Activated CD4-positive, CD25-positive, alpha-beta regulatory T cell treated with anti-CD3 and anti-CD28 coated beads, Interleukin-2, amount 50 U/mL, for 16 hours (primary cell): ENCODE measurements around the gene OR52E4.

ENCODE experiments used
- DNase-seq: peaks from one replicate; pipeline ENCODE4 v3.0.0-alpha.2; 2020; ENCODE audit warnings: low read depth, low spot score

Gene OR52E4

GRCh38 chr11:5880329-5880728 lies at the start of gene OR52E4:
Gene OR52E4 (plus strand): TSS chr11:5880629. CDS start chr11:5884293, 3,664 bp downstream.
- DNase-seq = no peak

GRCh38 chr11:5831196-5831829 lies 49.1 kb upstream of the OR52E4 start:
- DNase-seq = no peak

GRCh38 chr11:5833446-5833845 lies 47.0 kb upstream of the OR52E4 start:
- DNase-seq = no peak

- DNase-seq = no peak
These were observed 42.7 kb upstream of the OR52E4 start for GRCh38 chr11:5837695-5838094.

- DNase-seq = no peak
These were observed 38.6 kb upstream of the OR52E4 start, which contains the start of gene OR52E6 for GRCh38 chr11:5841797-5842196. Gene OR52E6 (minus strand): TSS chr11:5841897. CDS start chr11:5841897, 0 bp downstream.

GRCh38 chr11:5846701-5847100 lies 33.7 kb upstream of the OR52E4 start:
- no peak for DNase-seq

GRCh38 chr11:5847711-5848110 lies 32.7 kb upstream of the OR52E4 start:
- DNase-seq = no peak

GRCh38 chr11:5851002-5851401 lies 29.4 kb upstream of the OR52E4 start:
- DNase-seq = no peak

- DNase-seq = no peak
These were observed 22.8 kb upstream of the OR52E4 start, which contains the start of gene OR52E8 for GRCh38 chr11:5857590-5857989. Gene OR52E8 (minus strand): TSS chr11:5857690. CDS start chr11:5857690, 0 bp downstream.

GRCh38 chr11:5865826-5866225 lies 14.6 kb upstream of the OR52E4 start:
- no peak for DNase-seq

GRCh38 chr11:5878564-5878963 lies 1.9 kb upstream of the OR52E4 start:
- no peak for DNase-seq

- no peak for DNase-seq
These were observed 1.3 kb downstream of the OR52E4 start for GRCh38 chr11:5881756-5882155.

- no peak for DNase-seq
These were observed 6.7 kb downstream of the OR52E4 start for GRCh38 chr11:5887172-5887571.

GRCh38 chr11:5887661-5888060 lies 7.2 kb downstream of the OR52E4 start:
- DNase-seq = no peak

- no peak for DNase-seq
These were observed 10.9 kb downstream of the OR52E4 start for GRCh38 chr11:5891216-5891800.

GRCh38 chr11:5892908-5893307 lies 12.5 kb downstream of the OR52E4 start, which contains the start of gene OR52E5:
Gene OR52E5 (plus strand): TSS chr11:5893208. CDS start chr11:5900777, 7,569 bp downstream.
- DNase-seq = no peak

- DNase-seq = no peak
These were observed 19.1 kb downstream of the OR52E4 start for GRCh38 chr11:5899534-5899933.

GRCh38 chr11:5910540-5910939 lies 30.1 kb downstream of the OR52E4 start:
- no peak for DNase-seq

- no peak for DNase-seq
These were observed 42.5 kb downstream of the OR52E4 start for GRCh38 chr11:5922749-5923426.

GRCh38 chr11:5923427-5923776 lies 43.0 kb downstream of the OR52E4 start:
- DNase-seq = no peak

GRCh38 chr11:5923794-5924193 lies 43.4 kb downstream of the OR52E4 start:
- no peak for DNase-seq

- no peak for DNase-seq
These were observed 47.8 kb downstream of the OR52E4 start for GRCh38 chr11:5928271-5928670.

GRCh38 chr11:5928811-5929210 lies 48.4 kb downstream of the OR52E4 start:
- no peak for DNase-seq
